ENCODE results near the gene REEP3.

Gene REEP3

GRCh38 chr10:63665670-63666134 is 144.5 kb downstream of the REEP3 start:
- DNase-seq (ENCODE audit: low read depth in 3 of 3) = no peak

GRCh38 chr10:63666836-63667383 is 145.7 kb downstream of the REEP3 start:
- DNase-seq (ENCODE audit: low read depth in 3 of 3) = no peak

GRCh38 chr10:63667596-63668480 is 146.6 kb downstream of the REEP3 start:
- no peak for DNase-seq (ENCODE audit: low read depth in 3 of 3)

GRCh38 chr10:63670291-63670898 is 149.2 kb downstream of the REEP3 start:
- no peak for DNase-seq (ENCODE audit: low read depth in 3 of 3)

- DNase-seq (ENCODE audit: low read depth in 3 of 3) = no peak
These were observed 150.2 kb downstream of the REEP3 start for GRCh38 chr10:63671317-63671937.

GRCh38 chr10:63672491-63672890 is 151.3 kb downstream of the REEP3 start:
- no peak for DNase-seq (ENCODE audit: low read depth in 3 of 3)

GRCh38 chr10:63673246-63673645 is 152.0 kb downstream of the REEP3 start:
- DNase-seq (ENCODE audit: low read depth in 3 of 3) = no peak

GRCh38 chr10:63673846-63674245 is 152.6 kb downstream of the REEP3 start:
- no peak for DNase-seq (ENCODE audit: low read depth in 3 of 3)

Measured in stimulated activated CD4-positive, alpha-beta T cell treated with anti-CD3 and anti-CD28 coated beads, TNF-alpha, amount 100 ng/mL, for 24 hours (primary cell).